GM21723 (cell line): ENCODE results near the gene PTPRM.

Experiments used
- ATAC-seq: cut with Tn5 transposase; IDR thresholded peaks from one replicate; pipeline ENCODE4 v1.9.1; 2021; ENCODE audit warnings: mild to moderate bottlenecking, moderate library complexity; ENCODE audit not compliant: unreplicated experiment

The PTPRM gene

DNA sequence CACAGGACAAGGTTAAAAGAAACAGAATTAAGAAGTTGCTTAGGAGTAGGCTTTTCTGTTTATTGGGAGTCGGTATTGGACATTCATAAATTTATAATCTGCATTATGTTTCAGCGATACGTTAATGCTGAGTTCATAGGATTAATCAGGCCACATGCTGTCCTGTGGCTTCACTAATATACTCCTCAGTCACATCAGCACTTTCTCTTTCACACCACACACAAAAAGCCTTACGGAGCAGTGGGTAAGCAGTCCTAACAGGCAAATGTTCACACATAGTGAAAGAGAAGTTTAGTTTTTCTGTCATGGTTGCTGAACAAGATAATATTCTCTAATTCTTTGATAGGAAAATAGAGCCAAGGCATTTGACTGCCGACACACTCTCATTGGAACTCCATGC, 630.4 kb downstream of the PTPRM start:
- ATAC-seq: no peak

DNA sequence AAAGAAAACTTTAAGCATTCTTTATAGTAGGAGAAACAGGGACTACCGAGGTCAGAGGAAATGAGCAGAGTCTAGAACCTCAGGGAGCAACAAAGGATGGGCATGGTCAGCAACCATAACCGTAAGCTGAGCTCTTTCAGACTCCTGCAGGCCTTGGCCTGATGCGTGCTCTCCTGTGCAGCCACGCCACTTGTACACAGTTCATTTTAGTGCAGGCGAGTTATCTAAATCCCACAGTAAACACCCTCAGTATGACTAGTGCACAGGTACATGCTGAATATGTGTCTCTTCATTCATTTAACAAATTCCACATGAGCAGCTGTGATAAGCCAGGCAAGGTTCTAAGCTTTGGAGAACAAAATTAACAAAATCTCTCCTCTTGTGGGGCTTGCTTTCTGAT, 640.9 kb downstream of the PTPRM start:
- no peak for ATAC-seq

DNA sequence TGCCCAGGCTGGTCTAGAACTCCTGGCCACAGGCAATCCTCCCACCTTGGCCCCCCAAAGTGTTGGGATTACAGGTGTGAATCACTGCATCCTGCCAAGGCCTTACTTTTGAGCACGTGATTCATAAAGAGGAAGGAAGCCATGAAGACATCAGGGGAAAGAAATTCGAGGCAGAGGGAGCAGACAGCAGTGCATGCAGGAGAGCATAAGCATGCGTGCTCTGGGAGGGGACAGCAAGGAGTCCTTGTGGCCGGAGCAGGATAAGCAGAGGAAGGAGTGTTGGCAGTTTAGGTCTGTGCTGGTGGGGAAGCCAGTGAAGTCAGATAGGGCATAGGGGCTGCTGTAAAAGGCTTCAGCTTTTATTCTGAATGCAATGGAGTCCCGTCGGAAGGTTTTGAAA, 641.6 kb downstream of the PTPRM start:
- ATAC-seq: no peak

DNA sequence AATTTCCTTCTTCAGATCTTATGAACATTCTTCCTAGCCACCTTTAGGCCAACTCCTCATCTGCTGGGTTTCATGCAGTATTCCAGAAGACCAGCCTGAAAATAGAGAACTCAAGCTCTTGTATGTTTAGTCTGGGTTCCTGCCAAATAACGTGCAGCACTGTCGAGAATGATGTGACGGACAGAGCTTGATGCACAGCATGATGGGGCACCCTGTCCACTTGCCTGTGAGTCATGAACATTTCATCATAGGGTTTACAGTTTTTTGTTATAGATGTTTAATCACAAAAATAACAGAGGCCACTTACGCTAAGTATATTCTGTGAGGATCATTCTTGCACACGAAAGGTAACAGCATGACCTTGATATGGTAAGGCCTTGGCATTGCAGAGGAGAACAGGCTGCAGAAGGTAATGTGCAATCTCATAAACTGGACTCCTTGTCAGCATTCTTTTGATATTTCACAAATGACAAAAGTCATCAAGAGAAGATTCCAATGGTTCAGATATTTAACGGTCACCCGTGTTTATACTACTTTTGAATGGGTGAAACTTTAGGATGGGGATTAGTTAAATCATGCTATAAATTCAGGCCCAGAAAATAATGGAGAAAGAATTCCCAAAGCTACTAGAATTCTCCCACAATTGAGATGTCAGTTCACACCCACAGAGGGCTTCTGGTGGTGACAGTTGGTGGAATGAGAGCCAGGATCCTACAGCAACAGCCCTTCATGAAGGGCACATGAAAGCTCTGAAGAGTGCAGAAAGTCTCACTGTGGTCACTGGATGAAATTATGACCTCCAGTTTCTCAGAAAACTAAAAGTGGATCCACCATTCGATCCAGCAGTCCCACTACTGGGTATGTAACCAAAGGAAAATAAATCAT, 646.0 kb downstream of the PTPRM start:
- ATAC-seq: no peak

DNA sequence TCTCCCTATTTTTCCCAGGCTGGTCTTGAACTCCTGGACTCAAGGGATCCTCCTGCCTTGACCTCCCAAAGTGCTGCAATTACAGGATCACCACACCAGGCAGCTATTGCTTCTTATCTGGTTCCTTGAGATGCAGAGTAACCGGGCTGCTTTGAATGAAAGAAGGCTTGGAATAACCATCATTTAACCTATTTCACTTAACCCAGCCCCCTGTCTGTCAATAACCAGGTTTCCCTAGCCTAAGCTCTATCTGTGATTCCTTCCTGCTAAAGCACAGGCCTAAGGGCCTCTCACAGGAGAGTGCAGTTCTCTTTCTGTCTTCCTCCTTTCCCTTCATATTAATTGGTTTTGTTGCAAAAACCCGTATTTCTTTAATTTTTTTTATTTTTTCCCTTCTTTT, 648.6 kb downstream of the PTPRM start:
- no peak for ATAC-seq

DNA sequence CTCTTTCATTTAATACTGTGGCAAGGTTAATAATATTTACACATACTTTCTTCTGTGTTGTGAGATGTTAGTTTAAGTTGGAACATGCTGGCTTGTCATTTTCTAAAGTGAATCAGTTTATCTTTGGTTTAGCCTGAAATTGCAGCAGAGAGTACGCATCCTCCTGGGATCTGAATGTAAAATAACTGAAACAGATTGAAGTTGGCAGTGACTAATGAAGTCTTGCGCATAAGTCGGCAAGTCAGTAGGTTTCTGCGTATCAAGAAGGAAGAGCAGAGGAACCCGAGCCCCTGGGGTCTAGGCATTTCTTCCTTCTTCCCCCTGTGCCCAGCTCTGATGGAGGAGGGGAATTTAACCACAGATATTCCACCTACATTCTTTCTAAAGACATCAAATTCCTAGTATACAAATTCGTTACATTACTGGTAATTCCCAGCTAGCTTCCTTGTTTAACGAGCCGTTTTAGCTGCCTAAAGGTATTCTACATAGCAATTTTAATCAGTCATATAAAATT, 650.0 kb downstream of the PTPRM start:
- ATAC-seq: no peak

DNA sequence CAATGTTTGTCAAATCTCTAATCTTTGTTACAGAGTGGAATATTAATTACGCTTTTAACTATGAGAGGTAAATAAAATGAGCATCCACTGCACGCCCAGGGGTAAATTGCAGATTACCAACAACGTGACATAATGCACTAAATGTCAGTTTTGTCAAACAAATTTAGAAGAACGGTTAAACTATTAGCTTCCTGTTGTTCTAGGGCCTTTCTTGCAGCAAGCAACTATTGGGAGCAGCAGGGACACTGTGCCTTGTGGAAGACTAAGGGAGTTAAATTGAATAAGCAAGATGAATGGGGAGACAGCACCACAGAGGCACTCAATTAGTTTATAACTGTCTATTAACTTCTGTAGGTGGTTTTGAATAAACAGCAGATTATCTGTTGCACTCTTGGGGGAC, 651.1 kb downstream of the PTPRM start:
- no peak for ATAC-seq

DNA sequence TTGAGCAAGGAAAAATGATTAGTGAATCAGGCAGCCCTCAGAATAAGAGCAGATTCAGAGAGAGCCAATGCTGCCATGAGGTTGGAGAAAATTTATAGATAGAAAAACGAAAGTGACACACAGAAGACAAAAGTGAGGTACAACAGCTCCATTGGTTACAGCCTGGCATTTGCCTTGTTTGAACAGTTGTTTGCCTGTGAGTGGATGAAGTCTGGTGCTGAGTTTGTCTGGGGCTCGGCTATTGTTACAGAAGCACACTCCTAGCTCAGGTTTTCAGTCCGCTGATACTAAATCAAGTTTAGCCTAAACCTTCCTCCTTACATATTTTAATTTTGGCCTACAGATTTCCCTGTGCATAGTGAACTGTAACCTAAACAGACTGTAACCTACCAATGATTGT, 654.3 kb downstream of the PTPRM start:
- ATAC-seq: no peak

DNA sequence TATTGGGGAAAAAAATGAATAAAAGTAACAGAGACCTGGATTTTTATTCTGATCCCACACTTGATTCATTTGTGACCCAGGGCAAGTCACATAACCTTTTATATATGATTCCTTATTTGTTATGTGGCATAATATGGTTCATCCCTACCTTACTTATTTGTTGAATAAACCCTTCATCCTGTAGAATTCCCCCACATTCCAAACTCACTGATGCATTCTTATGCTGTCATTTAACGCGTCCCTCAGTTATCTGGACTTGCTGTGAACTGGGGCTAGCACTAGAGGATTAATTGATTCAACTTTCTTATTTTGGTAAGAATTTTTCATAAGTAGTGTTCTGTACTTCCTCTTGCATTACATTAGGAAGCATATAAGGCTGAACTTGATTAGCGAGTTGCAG, 657.5 kb downstream of the PTPRM start:
- ATAC-seq: no peak

DNA sequence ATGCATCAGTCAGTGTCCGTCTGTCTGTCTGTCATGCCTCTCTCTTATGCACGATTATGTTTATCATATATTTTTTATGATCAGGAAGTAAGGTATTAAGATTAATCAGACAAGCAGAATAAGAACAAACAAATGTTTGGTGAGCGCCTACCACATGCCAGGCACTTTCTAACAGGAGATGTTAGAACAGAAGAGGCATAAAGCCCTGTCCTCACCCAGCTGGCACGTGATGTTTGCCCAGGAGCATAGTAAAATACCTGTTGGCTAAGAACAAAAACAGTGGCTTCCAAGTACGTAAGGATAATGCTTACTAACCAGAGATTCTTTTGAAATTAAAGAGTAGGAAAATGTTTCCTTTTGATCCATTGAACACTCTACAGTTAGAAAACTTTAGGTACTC, 661.9 kb downstream of the PTPRM start:
- ATAC-seq: no peak

DNA sequence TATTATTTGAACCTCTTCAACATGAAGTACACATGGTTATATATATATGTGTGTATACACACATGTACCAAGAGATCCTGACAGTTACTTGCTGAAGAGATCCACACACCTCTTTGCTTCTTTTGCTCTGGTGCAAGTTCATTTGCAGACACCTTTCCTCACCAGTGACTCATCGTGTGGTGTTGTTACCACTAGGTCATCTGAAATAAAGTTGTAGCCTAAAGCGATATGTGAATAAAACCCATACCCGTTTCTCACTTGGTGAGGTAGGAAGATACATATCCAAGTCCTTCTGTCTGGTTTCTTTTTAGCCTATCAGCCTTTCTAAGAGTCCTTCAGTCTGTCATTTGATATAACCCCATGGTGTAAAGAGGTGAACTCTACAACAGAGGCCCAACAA, 662.7 kb downstream of the PTPRM start:
- ATAC-seq: no peak

DNA sequence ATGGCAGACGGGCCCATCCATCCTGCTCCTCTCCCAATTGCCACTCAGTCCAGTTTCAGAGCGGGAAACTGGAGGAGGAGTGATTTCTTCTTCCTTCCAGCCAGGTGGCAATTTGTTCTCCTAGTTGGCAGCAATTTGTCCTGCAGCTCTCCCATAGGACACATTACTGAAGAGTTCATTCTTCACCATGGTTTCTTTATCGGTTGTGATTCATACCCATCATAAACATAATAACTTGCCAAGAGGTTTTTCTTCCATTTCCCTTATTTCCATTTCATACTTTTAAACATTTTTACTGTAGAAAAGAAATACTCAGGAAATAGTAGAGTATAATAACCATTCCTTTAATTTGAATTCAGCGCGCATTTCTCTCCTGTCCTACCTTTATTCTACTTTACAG, 664.2 kb downstream of the PTPRM start:
- no peak for ATAC-seq

DNA sequence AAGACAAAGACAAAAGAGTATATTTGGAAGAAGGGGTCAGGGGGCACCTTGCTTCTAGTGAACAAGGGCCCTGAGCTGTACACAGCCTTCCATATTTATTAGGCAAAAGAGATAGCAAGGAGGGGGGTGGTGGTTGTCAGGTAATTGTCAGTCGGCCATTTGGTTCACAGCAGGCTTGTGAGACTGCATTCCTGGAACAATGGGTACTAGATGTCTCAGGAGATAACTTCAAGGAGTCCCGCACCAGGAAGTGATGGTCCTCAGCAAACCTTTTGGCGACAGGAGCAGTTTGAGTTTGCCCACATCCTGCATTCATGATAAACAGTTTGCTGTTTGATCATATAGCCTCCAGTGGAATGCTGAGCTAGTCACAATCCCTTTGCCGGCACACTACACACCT, 665.7 kb downstream of the PTPRM start:
- ATAC-seq: no peak

DNA sequence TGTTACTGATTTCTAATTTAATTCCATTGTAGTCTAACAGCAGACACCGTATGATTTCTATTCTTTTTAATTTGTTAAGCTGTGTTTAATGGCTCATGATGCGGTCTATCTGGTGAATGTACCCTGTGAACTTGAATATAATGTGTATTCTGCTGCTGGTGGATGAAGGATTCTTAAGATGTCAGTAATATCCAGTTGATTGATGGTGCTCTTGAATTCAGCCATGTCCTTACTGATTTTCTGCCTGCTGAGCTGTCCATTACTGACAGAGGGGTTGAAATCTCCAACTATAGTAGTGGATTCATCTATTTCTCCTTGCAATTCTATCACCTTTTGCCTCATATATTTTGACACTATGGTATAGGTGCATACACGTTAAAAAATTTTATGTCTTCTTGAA, 668.8 kb downstream of the PTPRM start:
- no peak for ATAC-seq

DNA sequence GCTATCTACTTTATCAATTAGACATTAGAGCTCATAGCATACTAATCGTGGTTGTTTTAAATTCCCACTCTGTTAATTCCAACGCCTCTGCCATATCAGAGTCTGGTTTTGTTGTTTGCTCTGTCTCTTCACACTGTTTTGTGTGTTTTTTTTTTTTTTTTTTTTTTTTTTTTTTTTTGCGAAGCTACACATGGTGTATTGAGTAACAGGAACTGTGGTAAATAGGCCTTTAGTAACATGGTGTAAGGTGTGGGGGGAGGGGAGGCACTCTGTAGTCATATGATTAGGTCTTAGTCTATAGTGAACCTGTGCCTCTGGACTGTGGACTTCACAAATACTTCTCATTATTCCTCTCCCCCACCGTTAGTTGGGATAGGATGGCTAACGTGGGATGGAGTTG, 671.4 kb downstream of the PTPRM start:
- ATAC-seq: no peak

DNA sequence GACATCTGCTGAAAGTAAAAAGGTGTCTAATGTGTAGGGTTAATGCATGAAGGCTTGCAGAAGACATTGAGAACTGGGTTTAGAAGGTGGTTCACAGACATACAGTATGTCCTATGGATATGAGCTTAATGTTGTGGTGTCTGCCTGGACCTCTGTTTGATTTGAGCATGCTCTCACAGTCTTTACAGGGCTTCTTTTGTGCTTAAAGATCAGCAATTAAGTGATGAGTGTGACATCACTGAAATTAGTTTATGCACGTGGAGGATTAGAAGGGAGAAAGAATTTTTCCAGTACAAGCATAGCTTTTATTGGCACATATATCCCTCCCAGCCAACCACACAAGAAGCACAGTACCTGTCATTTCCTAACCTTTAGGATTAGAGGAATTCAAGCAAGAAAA, 674.6 kb downstream of the PTPRM start:
- no peak for ATAC-seq

DNA sequence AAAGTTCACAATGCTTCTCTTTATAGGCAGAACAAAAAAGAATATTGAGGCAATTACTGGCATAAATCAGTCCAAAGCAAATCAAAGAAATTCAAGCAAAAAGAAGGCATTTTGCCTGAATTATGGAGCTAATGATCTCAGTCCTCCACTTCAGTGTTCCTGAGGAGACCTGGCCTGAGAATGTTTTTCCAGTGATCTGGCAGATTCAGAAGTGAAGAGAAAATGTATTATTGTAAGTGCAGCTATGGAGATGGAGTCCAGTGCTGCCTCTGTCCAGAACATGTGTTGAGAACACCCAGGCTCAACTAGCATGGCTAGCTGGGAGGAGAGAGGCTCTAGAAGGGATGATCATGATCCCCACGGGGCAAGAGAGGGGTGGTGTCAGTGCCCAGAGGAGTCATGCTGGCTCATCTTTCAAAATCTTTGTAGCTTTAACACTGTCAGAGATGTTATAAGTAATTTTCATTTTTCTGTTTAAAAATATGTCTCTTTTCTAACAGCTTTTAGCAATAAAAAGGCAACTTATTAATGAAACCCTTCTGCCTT, 675.1 kb downstream of the PTPRM start:
- ATAC-seq: no peak

DNA sequence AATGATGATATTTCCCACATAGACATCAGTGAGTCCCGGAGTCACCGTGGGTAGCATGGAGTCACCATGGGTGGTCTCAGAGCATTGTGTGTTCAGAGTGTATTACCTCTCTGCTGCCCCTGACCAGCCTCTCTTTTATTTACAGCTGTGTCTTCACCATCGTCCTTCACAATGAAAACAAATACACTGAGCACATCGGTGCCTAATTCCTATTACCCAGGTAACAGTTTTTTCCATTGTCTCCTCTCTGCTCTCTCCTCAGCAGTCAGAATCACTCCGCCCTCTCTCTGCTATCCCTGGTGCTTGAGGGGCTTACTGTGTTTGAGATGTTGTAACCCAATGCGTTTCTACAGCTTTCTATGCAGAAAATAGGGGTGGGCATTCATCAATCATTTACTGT, 680.6 kb downstream of the PTPRM start:
- ATAC-seq: no peak

DNA sequence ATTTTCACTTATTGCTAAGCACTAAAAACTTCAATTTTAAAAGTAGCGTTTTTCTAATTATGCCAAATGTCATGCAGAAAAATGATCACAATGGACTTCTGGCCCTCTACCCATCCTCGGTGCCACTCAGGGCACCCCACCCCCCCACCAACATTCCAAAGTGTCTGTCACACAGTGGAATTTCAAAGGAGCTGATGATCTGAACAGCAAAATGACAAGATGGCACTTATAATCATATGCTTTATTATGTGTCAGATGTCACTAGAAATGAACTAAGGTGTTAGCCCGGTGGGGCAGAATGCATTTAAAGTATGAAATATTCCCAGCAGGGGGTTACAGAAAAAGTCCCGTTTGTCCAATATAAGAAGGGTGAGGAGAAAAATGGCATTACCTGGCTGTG, 681.5 kb downstream of the PTPRM start:
- no peak for ATAC-seq

DNA sequence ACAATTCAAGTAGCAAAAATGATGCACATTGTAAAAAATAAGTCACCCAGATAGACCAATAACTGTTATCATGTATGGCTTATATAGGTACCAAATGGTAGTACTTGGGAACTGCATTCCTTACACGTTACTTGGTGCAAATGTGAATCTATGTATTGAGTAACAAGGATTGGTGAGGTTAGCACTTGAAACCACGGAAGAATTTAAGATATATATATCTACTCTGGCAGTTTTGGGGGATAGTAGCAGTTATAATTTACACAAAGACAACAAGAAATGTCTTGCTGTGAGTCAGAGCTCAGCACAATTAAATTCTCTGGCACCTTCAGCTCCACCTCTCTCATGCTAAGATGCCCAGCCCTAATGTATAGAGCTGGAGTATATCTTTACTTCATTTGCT, 682.7 kb downstream of the PTPRM start:
- no peak for ATAC-seq

DNA sequence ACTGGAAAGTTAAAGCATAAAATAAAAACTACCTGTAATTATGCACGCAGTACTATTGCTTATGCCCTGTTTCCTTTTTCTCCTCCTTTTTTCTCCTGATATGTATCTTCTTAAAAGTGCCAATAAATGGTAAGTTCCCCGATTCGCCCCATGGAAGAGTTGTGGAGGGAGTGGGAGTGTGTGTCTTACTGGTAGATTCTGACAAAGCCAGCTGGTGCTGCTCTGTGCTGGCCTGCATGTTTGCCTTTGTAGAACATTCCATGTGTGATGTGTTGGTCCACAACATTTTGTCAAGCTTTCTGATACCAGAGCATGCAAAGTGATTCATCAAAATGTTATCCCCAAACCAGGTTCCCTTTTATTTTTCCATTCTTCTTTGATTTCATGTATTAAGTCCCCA, 685.3 kb downstream of the PTPRM start:
- ATAC-seq: no peak

DNA sequence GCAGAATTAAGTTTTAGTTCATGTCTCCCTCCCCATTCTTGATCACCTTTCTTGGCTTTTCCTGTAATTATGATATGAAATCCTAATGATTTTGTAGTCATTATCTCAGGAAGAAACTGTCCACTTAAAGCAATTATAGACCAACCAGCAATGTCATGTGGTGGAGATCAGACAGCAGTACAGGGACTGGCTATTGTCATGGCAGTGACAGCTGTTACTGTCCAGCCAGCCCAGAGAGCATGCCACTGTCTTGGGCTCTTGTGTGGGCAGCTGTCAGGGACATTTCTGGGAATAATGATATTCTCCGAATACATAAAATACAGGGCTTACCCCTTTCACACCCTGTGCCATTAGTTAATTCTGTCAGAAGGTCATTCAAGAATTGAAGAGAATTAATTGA, 686.8 kb downstream of the PTPRM start:
- no peak for ATAC-seq

DNA sequence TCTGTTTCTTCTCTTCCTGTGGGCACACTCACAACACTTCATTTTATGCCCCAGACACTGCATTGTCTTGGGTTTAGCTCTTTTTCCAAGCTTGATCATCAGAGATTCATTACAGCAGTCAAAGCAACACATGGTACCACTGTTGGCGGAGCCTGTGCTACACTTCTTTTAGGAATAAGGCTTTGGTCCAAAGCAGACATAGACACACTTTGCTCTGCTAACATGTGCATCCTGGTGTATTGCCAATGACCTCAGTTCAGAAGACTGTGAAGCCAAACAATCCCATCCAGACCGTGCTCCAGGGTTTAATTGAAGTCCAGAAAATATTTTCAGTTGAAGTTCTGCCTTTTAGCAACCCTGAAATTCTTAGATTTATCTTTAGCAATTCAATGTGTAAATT, 687.5 kb downstream of the PTPRM start:
- ATAC-seq: no peak
